Caki2 (cell line): ENCODE results near the gene EXOC3L4. TPM values are rescaled to one million over a fixed set of nuclear protein-coding genes. Genes with fewer than 3 reads are reported as not detected.
"Not testable (repeated sequence)": the region's sequence is repeated elsewhere in the genome, so short reads cannot be mapped to it uniquely, and the experiment has no call there.

Experiments
- DNase-seq: peaks from one replicate; pipeline ENCODE4 v3.0.0-alpha.2; 2015; ENCODE audit warnings: low read depth
- in situ Hi-C: cut with HindIII; loops from 2 replicates; pipeline ENCODE4 v1.10.0; 2016; ENCODE audit warnings: low sequenced_read_pairs, low pct_unique_long_range_greater_than_20kb, mixed read lengths
- total RNA-seq: library from RNA; depleted of rRNA; stranded (reverse); fragments of >200 nt; shearing (Covaris generic); gene quantifications from 2 replicates; pipeline ENCODE4 v1.2.3, GENCODE V29; 2014; ENCODE audit warnings: low replicate concordance

The EXOC3L4 gene
- total RNA-seq, 1 experiment from 2014 or later = 0.98 TPM

GRCh38 chr14:103136388-103137271, 42.1 kb downstream of the EXOC3L4 start:
- DNase-seq = peak; percentile 66
- in situ Hi-C loops = no loop called here

DNA sequence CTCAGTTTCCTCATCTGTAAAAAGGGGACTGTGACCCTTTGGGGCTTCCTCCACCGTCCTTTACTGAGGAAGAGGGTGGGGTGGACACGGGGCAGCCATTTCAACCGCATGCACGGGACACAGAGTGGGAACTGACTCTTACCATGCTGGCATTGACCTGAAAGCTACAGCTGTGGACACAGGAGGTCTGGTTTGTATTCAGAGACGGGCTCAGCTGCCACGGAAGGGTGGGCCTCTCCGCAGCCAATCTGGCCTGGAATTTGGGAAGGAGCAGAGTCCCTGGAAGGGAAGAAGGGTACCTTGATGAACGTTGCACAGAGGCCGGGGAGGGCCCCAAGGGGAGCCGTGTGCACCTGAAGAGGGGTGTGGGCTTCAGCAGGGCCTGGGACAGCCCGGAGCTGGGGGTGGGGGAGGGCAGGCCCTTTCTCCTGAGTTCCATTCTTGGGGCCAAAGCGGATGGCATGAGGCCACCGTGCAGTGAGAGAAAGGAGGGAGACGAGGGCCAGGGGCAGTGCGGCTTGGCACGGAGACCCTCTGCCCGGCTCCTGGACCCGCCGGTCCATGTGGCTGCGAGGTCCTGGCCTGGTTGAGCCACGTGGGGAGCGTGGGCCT, 43.3 kb downstream of the EXOC3L4 start:
- no peak for DNase-seq
- in situ Hi-C loops = no loop called here

GRCh38 chr14:103138301-103139131, 44.0 kb downstream of the EXOC3L4 start:
- in situ Hi-C loops = no loop called here
- no peak for DNase-seq

GRCh38 chr14:103139132-103140025, 44.9 kb downstream of the EXOC3L4 start:
- DNase-seq = no peak
- in situ Hi-C loops = no loop called here

- DNase-seq = peak; percentile 89
- in situ Hi-C loops = no loop called here
Observed at GRCh38 chr14:103140316-103141109, 46.0 kb downstream of the EXOC3L4 start.

GRCh38 chr14:103141117-103141796, 46.7 kb downstream of the EXOC3L4 start:
- in situ Hi-C loops = no loop called here
- peak; percentile 52 for DNase-seq

DNA sequence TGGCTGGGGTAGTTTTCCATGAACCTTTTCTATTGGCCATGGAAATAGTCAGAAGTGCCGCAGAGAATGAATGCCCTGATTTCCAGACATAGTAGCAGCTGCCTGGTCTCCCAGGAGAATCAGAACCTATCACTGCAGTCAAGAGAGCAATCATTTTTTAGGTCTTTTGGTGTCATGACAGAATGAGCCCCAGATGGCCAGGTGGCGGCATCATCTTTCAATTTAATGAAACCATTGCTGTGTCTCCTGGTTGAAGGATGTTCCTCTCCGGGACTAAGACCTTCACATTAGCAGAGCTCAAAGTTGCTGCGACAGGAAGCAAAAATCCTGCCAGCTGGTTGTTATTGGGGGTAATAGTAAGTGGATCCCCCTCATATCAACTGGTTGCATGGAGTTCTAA, 47.5 kb downstream of the EXOC3L4 start:
- DNase-seq = no peak
- in situ Hi-C loops = no loop called here

GRCh38 chr14:103142721-103143302, 48.3 kb downstream of the EXOC3L4 start:
- in situ Hi-C loops = no loop called here
- DNase-seq = no peak

DNA sequence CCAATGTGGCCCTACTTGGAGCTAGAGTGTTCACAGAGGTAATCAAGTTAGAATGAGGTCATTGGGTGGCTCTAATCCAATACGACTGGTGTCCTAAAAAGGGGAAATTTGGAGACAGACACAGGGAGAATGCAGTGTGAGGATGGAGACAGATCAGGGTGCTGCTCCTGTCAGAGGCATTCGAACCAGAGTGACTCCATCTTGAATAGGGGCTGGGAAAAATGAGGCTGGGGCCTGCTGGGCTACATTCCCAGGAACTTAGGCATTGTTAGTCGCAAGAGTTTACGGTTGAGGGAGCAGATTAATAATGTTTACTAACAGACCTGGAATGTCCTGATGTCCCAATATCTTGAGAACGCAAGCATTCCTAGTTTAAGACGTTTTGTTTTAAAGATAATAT, 49.0 kb downstream of the EXOC3L4 start:
- DNase-seq = no peak
- in situ Hi-C loops = no loop called here

- in situ Hi-C loops = no loop called here
- DNase-seq = no peak
Observed at GRCh38 chr14:103144085-103144484, 49.6 kb downstream of the EXOC3L4 start.

DNA sequence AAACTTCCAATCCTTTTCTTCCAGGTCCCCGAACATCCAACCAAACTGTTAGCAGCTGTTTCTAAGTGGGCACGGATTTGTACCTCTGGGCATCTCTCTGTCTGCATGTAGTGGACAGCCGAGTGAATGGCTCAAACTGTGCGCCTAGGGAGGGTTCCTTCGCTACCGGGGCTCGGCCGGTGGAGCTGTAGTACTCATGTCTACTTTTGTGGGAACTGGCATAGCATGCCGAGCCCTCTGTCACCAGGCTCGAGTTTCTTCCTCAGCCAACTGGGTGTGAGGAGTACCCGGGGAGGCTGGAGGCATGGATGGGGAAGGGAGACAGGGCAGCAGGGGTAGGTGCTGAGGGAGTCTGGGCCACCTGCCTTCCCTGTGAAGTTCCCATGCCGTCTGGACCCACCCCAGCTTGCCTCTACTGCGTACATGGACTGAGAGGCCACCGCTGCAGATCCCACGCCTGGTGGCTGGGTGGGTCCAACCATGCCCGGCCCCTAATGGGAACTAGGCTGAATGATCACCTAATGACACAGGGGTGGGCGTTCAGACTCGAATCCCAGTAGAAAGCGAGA, 51.7 kb downstream of the EXOC3L4 start:
- DNase-seq = no peak
- in situ Hi-C loops = no loop called here

DNA sequence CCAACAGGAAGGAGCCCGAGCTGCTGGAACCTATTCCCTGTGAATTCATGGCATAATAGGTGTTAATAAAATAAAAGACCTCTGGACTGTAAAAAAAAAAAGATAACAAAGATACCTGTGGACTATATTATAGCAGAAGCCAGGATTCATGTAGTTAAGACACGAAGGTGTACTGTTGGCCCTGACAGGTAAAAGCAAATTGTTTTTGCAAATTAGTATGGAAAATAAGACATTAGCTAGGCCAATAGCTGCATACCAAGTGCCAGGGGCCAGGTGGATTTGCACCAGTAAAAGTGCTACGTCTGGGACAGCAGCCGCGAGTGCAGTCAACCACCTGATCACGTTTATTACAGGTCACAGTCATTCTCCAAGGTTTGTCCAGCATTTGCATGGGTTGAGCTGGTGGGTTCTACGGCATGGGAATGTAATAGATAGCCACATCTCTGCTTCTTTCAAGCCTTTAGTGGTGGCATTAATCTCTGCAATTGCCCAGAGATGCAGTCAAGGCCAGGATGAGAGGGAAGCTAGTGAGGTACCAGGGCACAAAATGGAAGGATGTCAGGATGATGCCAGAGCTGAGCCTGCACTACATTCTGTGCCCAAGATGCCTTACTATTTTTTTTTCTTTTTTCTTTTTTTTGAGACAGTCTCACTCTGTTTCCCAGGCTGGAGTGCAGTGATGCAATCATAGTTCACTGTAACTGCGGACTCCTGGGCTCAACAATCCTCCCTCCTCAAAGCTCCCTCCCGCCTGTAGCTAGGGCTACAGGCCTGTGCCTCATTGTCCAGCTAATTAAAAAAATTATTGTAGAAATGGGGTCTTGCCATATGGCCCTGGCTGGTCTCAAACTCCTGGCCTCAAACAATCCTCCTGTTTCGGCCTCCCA, 55.1 kb downstream of the EXOC3L4 start:
- no peak for DNase-seq
- in situ Hi-C loops = no loop called here

DNA sequence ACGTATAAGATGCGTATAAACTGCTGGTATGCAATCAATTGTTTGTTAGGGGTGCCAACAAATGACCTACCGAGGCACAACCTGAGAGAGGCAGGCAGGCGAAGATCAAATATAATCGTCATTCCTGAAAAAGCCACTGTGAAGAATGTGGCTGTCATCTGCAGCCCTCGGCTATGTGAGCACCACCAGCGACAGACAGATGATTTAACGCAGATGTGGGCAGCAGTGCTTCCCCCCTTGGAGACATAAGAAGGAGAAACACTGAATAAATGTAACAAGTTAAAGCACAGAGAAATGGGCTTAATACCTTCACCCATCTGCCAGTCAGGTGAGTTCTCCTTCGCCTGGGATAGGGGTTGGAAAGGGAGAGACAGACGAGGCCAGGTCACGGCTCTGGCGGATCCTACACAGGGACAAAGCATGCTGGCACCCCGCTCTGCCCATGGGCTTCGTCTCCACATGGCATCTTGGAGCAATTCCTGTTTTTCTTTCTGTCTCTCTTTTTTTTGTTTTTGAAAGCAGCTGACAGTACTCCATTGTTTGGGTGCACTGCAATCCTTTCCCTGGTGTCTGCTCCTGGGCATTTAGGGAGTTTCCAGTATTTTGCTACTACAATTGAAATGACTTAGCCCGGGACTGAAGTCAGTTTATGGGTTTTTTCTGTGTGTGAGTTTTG, 56.9 kb downstream of the EXOC3L4 start:
- in situ Hi-C loops = no loop called here

GRCh38 chr14:103155010-103155409, 60.5 kb downstream of the EXOC3L4 start:
- in situ Hi-C loops = no loop called here
- DNase-seq = peak; percentile 79

More for the DNA sequence above, 56.9 kb downstream of the EXOC3L4 start:
- DNase-seq = no peak

- in situ Hi-C loops, DNase-seq: not testable (repeated sequence)
Observed at GRCh38 chr14:103155416-103155815, 60.9 kb downstream of the EXOC3L4 start.
